Heart left ventricle (tissue), 16 donors: ENCODE data around the gene RNU1-4. TPM values are rescaled to one million over a fixed set of nuclear protein-coding genes. Genes with fewer than 3 reads are reported as not detected.
"Not testable (repeated sequence)": the region's sequence is repeated elsewhere in the genome, so short reads cannot be mapped to it uniquely, and the experiment has no call there.

ENCODE experiments used
- ATAC-seq, 4 donors: fragments of 200-7000 bp; cut with Tn5 transposase; one replicate each; pipeline ENCODE4 v1.9.1; 2020 to 2022; ENCODE audit warnings: moderate library complexity in 4 of 4, mild to moderate bottlenecking in 3 of 4, moderate number of reproducible peaks in 1 of 4
- DNase-seq, 5 donors: peaks; one replicate each; pipeline ENCODE4 v3.0.0-alpha.2; 2020
- H3K27ac ChIP-seq, 12 donors: fragments of 200-600 bp; sonication (generic) in 4 of 12; one replicate each; pipeline versions ENCODE4 v1.5.0 to v1.8.0; 2016 to 2022; ENCODE audit warnings: mild to moderate bottlenecking in 2 of 12
- H3K27me3 ChIP-seq, 9 donors: fragments of 200-600 bp; sonication (generic) in 2 of 9; one replicate each; pipeline versions ENCODE4 v1.5.1 to v1.8.0; 2016 to 2022; ENCODE audit warnings: mild to moderate bottlenecking in 3 of 9
- H3K36me3 ChIP-seq, 9 donors: fragments of 200-600 bp; sonication (generic) in 2 of 9; one replicate each; pipeline versions ENCODE4 v1.5.0 to v1.8.0; 2018 to 2022; ENCODE audit warnings: mild to moderate bottlenecking in 2 of 9
- H3K4me1 ChIP-seq, 12 donors: fragments of 200-600 bp; sonication (generic) in 4 of 12; one replicate each; pipeline versions ENCODE4 v1.5.0 to v1.8.0; 2016 to 2022; ENCODE audit warnings: mild to moderate bottlenecking in 3 of 12
- H3K4me3 ChIP-seq, 12 donors: fragments of 200-600 bp; sonication (generic) in 4 of 12; one replicate each; pipeline versions ENCODE4 v1.5.0 to v1.8.0; 2017 to 2022; ENCODE audit warnings: mild to moderate bottlenecking in 9 of 12, moderate library complexity in 4 of 12
- H3K9me3 ChIP-seq, 12 donors: fragments of 200-600 bp; sonication (generic) in 4 of 12; one replicate each; pipeline versions ENCODE4 v1.5.0 to v1.8.0; 2016 to 2022; ENCODE audit warnings: mild to moderate bottlenecking in 1 of 12
- CTCF ChIP-seq, 12 donors: fragments of 200-600 bp; sonication (generic) in 4 of 12; IDR thresholded peaks; one replicate each; pipeline versions ENCODE4 v1.5.0 to v1.8.0; 2018 to 2022; ENCODE audit warnings: antibody characterized with exemption in 12 of 12, mild to moderate bottlenecking in 5 of 12
- WGBS, 4 donors: extraction: QIAGEN DNeasy Blood & Tissue Kit in 2 of 4; methylation state at CpG; one replicate each; pipeline versions ENCODE4 v1.1.5 to v1.1.7; 2013 to 2018; 5-methylcytosine and 5-hydroxymethylcytosine counted together
- intact Hi-C, 10 donors: fragments of 100-400 bp; cut with DNase I; formaldehyde crosslinking; loops; one replicate each; pipeline versions ENCODE4 v1.11.1 to v1.14.2; 2022
- polyA plus RNA-seq, 2 donors: library from polyadenylated mRNA; stranded (reverse); fragments of 200-250 nt; gene quantifications; one replicate each; pipeline ENCODE4 v1.2.3, GENCODE V29; 2013
- total RNA-seq, 9 donors: library from RNA; depleted of rRNA in 2 of 9; stranded (reverse); fragments of >200 nt in 2 of 9; fragmentation: NEBNext Ultra II Directional in 3 of 9; extraction: Animal tissue kit (Norgen Biotek cat#: 25700) in 3 of 9; gene quantifications; one replicate each; pipeline versions ENCODE4 v1.1.0 to v1.2.4, GENCODE V29; 2016 to 2023
- donor health status: ischemic (EF 13 %, LVEDD 7.1; RV severe dilation, severe dysfunction).
- donor health status: healthy with polysubstance abuse.
- donor health status: DM: no; HTN: yes; CAD: no.
- donor health status: DM: no; HTN: no; CAD: no.
- donor health status: ischemic (EF 25% LVEDD 6.9; RV normal size, moderate dysfunction).
- donor health status: ischemic (EF 25% LVEDD 5.7; RV mildly dilated, moderate dysfunction).
- donor health status: healthy.
- donor health status: DM: yes; HTN: yes; CAD: no.
- donor health status: ischemic (EF 35%, LVEDD 5.7; RV mildly dilated, moderate dysfunction).
- donor health status: nonischemic (EF 11% LVEDD 7.7; RV severe dilation, severe dysfunction).
- donor health status: DM: yes; HTN: yes; CAD: no.
- donor health status: PGD.
- donor health status: ischemic (EF 29% LVEDD 5.4; RV normal size, mild dysfunction).
- donor health status: nonischemic (EF 23%, LVEDD 6.1; RV moderate dilation, normal function).

The RNU1-4 gene
- total and polyA plus RNA-seq, 11 donors: 364 to 3,776 (median 2,470) TPM; not detected in 4

- H3K27ac ChIP-seq, intact Hi-C loops: not testable (repeated sequence)
- peak in 1 of 4 donors; percentile 6 for ATAC-seq
These were observed 32.9 kb upstream of the RNU1-4 start for GRCh38 chr1:16707130-16708093.

GRCh38 chr1:16708704-16709103, 31.6 kb upstream of the RNU1-4 start:
- H3K4me3 ChIP-seq, ATAC-seq, H3K27me3 ChIP-seq, H3K36me3 ChIP-seq, H3K9me3 ChIP-seq, DNase-seq, H3K27ac ChIP-seq, intact Hi-C loops, H3K4me1 ChIP-seq: not testable (repeated sequence)
- no CpG with 5 or more reads among the region's 6 CpGs for whole genome bisulfite sequencing, 4 donors

More at GRCh38 chr1:16707130-16708093, 32.9 kb upstream of the RNU1-4 start:
- peak overlapping the region in 2 of 12 donors; percentile 20 to 29 for H3K4me3 ChIP-seq
- TF ChIP-seq CTCF (IDR thresholded peaks at IDR 0.05): peak in 5 of 12 donors; percentile 9 to 39 (median 16)
- WGBS, 4 donors: 2 to 13% (median 7%) methylated on average over 36 to 68 of the region's 99 CpGs; no CpG with 5 or more reads in 1 of the 4 donors
- not testable (repeated sequence) for DNase-seq, H3K9me3 ChIP-seq, H3K27me3 ChIP-seq, H3K36me3 ChIP-seq, H3K4me1 ChIP-seq

- DNase-seq, H3K4me3 ChIP-seq, H3K9me3 ChIP-seq, H3K36me3 ChIP-seq, H3K27me3 ChIP-seq, H3K4me1 ChIP-seq, intact Hi-C loops, H3K27ac ChIP-seq: not testable (repeated sequence)
- ATAC-seq: peak; percentile 22 to 79 (median 71)
- peak in 7 of 12 donors; percentile 6 to 66 (median 54) for TF ChIP-seq CTCF (IDR thresholded peaks at IDR 0.05)
- 22 to 33% (median 31%) methylated on average over 2 to 3 of the region's 3 CpGs; no CpG with 5 or more reads in 1 of the 4 donors for WGBS, 4 donors
These were observed 30.6 kb upstream of the RNU1-4 start for GRCh38 chr1:16709659-16710087.

- H3K4me3 ChIP-seq, DNase-seq, H3K27ac ChIP-seq, intact Hi-C loops, ATAC-seq, H3K9me3 ChIP-seq, H3K4me1 ChIP-seq, H3K36me3 ChIP-seq: not testable (repeated sequence)
- peaks cover 0 to 10% (median 0%) of the 10 kb centered on the region in 9 donors for H3K27me3 ChIP-seq
- WGBS, 4 donors: 76 to 82% (median 76%) methylated on average over 7 to 12 of the region's 13 CpGs
These were observed 29.7 kb upstream of the RNU1-4 start for GRCh38 chr1:16710618-16711017.

GRCh38 chr1:16712131-16712530, 28.2 kb upstream of the RNU1-4 start:
- H3K36me3 ChIP-seq, ATAC-seq, H3K9me3 ChIP-seq, DNase-seq, intact Hi-C loops, H3K4me3 ChIP-seq, H3K27ac ChIP-seq, H3K4me1 ChIP-seq: not testable (repeated sequence)
- H3K27me3 ChIP-seq: peaks cover 4 to 22% (median 8%) of the 10 kb centered on the region in 9 donors
- WGBS, 4 donors: 80 to 87% (median 81%) methylated on average over 3 of the region's 5 CpGs; no CpG with 5 or more reads in 1 of the 4 donors

- H3K27ac ChIP-seq, DNase-seq, H3K36me3 ChIP-seq, intact Hi-C loops, ATAC-seq, H3K4me1 ChIP-seq, H3K4me3 ChIP-seq, H3K9me3 ChIP-seq: not testable (repeated sequence)
- peaks cover 4 to 22% (median 11%) of the 10 kb centered on the region in 9 donors for H3K27me3 ChIP-seq
- 55 to 75% (median 67%) methylated on average over 10 to 11 of the region's 14 CpGs for WGBS, 4 donors
These were observed 27.7 kb upstream of the RNU1-4 start for GRCh38 chr1:16712582-16712981.

GRCh38 chr1:16712984-16713383, 27.3 kb upstream of the RNU1-4 start:
- H3K27me3 ChIP-seq: peaks cover 3 to 22% (median 11%) of the 10 kb centered on the region in 9 donors
- intact Hi-C loops, H3K27ac ChIP-seq, H3K36me3 ChIP-seq, H3K4me1 ChIP-seq, H3K4me3 ChIP-seq, H3K9me3 ChIP-seq, ATAC-seq, DNase-seq: not testable (repeated sequence)
- 58 to 89% (median 86%) methylated on average over 3 to 4 of the region's 6 CpGs for WGBS, 4 donors

GRCh38 chr1:16713480-16713879, 26.8 kb upstream of the RNU1-4 start:
- intact Hi-C loops, H3K9me3 ChIP-seq, ATAC-seq, H3K36me3 ChIP-seq, H3K27ac ChIP-seq, H3K4me3 ChIP-seq, DNase-seq: not testable (repeated sequence)
- Histone ChIP-seq H3K27me3 (peaks cover 4 to 25% (median 13%) of the 10 kb centered on the region in 9 donors), H3K4me1 (peaks cover 0 to 11% (median 0%) of the 10 kb centered on the region in 12 donors)
- 58 to 79% (median 73%) methylated on average over 4 of the region's 10 CpGs for WGBS, 4 donors
